ENCODE results near the gene GNE.

GNE gene

GRCh38 chr9:36174271-36174670 lies 84.0 kb downstream of the GNE start:
- in situ Hi-C loops (cut with HindIII; ENCODE audit: low sequenced_read_pairs): no loop called here

GRCh38 chr9:36173861-36174260 lies 84.4 kb downstream of the GNE start:
- in situ Hi-C loops (cut with HindIII; ENCODE audit: low sequenced_read_pairs): no loop called here

- in situ Hi-C loops (cut with HindIII; ENCODE audit: low sequenced_read_pairs): no loop called here
These were observed 87.7 kb downstream of the GNE start for GRCh38 chr9:36170531-36170930.

GRCh38 chr9:36169708-36170107 lies 88.5 kb downstream of the GNE start:
- in situ Hi-C loops (cut with HindIII; ENCODE audit: low sequenced_read_pairs): no loop called here

- in situ Hi-C loops (cut with HindIII; ENCODE audit: low sequenced_read_pairs): no loop called here
These were observed 89.1 kb downstream of the GNE start, which contains the start of gene CCIN for GRCh38 chr9:36169166-36169565. CCIN (plus strand) TSS chr9:36169388; CDS start chr9:36169503, 115 bp downstream.

GRCh38 chr9:36166168-36166927 lies 91.9 kb downstream of the GNE start:
- in situ Hi-C loops (cut with HindIII; ENCODE audit: low sequenced_read_pairs): no loop called here

GRCh38 chr9:36165826-36166167 lies 92.5 kb downstream of the GNE start:
- in situ Hi-C loops (cut with HindIII; ENCODE audit: low sequenced_read_pairs): no loop called here

- in situ Hi-C loops (cut with HindIII; ENCODE audit: low sequenced_read_pairs): no loop called here
These were observed 93.3 kb downstream of the GNE start for GRCh38 chr9:36164989-36165388.
